Measurements from ENCODE around the gene ACSL3.
"Not testable (repeated sequence)": the region's sequence is repeated elsewhere in the genome, so short reads cannot be mapped to it uniquely, and the experiment has no call there.

The ACSL3 gene

DNA sequence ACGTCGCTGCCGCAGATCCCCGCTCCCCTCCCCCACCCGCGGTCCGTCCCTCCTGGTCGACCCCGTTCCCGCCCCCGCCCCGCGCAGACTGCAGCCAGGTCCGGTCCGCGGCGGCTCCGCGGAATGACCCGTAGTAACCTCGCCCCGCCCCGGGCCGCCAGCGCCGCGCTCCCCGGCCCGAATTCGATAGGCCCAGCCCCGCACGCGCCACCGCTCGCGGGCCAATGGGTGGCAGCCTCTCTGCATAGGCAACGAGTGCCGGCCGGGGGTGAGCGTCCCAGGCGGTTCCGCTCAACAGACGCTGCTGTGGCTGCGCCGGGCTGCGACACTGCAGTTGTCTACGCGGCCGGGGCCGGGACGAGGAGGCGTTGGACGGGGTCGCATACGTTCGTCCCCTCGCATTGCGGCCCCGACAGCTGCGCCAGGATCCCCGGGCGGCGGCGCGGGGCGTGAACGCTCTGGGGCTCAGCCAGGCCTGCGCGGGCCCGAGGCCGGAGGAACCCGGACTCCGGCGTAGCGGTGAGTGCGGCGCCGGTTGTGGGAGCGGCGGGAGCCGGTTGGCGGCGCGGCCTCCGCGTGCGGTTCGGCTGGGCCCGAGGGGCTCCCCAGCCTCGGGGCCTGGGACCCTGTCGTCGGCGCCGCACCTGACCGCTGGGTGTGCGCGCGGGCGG lies at the start of gene ACSL3:
ACSL3 (plus strand) TSS at position 297 of the 671 bp plus-strand sequence. CDS start 47,737 bp downstream, outside the sequence.
- peak; percentile 83 to 84 for DNase-seq (ENCODE audit: low read depth in 1 of 2, low spot score in 1 of 2)

DNA sequence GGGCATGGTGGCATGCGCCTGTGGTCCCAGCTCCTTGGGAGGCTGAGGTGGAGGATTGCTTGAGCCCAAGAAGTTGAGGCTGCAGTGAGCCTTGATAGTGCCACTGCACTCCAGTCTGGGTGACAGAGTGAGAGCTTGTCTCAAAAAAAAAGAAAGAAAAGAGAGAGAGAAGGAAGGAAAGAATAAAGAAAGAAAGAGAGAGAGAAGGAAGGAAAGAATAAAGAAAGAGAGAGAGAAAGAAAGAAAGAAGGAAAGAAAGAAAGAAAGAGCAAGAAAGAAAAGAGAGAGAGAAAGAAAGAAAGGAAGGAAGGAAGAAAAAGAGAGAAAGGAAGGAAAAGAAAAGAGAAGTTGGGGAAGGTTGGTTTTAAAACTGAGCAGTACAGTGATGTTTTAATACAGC lies 49.0 kb upstream of the ACSL3 start:
- DNase-seq (ENCODE audit: low read depth in 1 of 2, low spot score in 1 of 2) = no peak

DNA sequence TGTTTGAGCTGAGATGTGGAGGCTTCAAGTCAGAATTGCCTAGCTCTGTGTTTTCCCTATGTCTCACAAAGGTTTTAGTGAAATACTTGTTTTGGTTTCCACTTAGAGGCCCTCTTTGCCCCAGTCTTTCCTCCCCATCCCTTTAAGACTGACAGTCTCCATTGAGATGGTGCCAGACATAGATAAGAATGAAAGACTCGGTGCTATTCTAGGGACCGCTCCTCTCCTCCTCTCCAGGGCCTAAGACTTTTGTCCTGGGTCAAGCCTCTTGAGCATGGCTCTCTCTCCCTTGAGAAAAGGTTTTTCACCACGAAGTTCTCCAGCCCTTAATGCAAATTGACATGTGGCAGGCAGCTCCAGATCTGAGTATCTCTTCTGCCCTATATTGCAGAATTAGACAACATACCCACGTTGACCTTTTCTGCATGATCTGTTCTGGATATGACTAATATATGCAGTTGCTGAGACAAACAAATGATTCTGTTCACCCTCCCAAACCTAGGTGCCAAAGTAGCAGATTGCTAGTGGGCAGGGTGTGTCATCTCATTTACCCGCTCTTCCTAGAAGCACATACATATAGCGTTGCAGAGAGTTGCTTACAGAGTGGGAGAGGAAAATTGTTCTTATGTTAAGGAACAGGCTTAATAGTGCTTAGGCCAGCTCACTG lies 47.5 kb upstream of the ACSL3 start:
- DNase-seq (ENCODE audit: low read depth in 1 of 2, low spot score in 1 of 2) = no peak

DNA sequence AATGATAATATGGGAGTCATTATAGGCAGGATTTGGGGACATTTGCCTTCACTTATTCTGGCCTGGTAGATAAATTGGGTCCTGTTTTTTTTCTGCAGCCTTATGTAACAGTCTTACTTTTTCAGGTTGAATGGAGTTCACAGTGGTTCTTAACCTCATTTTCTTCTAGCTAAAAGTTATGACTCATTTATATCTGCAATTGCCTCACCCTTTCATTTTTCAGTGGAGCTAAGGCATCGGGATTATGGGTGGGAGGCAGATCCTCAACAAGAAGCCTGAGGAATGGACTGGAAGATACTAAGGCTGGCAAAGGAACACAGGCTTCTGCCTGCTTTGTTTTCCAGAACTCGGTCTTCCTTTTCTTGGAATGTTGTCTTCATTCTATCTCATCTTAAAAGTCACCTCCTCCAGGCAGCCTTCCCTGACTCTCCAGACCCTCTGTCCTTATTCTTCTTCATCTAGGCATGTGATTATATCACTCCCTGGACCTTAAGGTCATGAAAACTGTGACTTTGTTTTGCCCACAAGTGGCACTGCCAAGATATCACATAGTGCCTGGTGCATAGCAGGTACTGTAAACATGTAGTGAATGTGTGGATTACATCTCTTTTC lies 41.0 kb upstream of the ACSL3 start:
- DNase-seq (ENCODE audit: low read depth in 1 of 2, low spot score in 1 of 2) = no peak

DNA sequence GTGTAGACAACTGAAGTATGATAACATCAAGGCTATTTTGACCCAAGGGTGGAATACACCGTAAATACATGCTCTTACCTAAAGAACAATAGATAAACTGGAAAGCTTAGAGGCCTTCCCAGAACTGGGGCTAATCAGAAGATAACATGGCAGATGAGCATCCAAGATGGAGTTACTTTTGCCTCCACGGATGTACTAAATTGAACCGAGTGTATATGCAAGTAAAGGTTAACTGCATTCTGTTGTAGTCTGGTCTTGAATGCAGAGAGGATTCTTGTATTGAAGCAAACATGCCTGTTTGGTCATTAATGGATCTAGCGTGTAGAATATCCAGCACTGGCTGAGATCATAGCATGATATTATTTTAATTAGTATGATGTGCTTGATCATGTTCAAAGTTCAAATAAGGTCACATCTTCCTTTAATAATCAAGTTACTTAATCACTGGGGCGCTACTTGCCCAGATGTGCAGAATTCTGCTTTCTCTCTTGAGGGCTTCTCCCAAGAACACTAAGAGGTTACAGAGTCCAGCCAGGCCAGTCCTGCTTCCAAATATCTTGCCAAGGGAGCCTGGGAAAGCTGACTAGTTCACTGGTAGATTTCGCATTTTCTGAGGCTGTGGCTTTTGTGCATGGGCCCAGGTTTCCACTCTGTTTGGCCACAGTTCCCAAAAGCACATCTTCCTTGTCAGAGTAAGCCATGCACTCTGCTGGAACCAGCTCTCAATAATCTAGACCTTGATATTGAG lies 37.5 kb upstream of the ACSL3 start:
- no peak for DNase-seq (ENCODE audit: low read depth in 1 of 2, low spot score in 1 of 2)

- no peak for DNase-seq (ENCODE audit: low read depth in 1 of 2, low spot score in 1 of 2)
These were observed 35.8 kb upstream of the ACSL3 start for GRCh38 chr2:222825031-222825430.

DNA sequence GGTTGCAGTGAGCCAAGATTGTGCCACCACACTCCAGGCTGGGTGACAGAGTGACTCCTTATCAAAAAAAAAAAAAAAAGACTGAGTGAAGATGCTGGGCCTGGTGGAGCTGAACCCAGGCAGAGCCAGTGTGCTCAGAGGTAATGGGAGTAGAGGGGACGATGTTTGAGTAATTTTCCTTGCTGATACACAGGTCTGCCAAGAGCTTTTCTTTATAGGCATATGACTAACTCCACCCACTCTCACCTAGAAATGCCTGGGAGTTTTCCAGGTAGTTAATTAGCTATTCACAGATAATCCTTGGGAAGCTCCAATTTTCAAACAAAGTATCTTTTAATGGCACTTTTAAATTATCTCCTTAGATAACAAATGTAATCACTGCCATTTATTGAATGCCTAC lies 33.4 kb upstream of the ACSL3 start:
- DNase-seq (ENCODE audit: low read depth in 1 of 2, low spot score in 1 of 2) = no peak

DNA sequence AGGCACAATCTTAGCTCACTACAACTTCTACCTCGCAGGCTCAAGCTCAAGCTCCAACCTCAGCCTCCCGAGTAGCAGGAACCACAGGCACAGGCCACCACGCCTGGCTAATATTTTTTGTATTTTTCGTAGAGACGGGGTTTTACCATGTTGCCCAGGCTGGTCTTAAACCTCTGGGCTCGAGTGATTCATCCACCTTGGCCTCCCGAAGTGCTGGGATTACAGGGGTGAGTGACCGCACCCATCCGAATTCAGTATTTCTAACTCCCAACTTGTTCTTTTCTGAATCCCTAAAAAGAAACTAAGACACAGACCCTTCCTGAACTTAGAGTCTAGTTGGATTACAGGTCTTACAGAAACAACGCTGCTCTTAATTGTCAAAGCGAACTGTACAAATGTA lies 32.3 kb upstream of the ACSL3 start:
- DNase-seq (ENCODE audit: low read depth in 1 of 2, low spot score in 1 of 2) = no peak

DNA sequence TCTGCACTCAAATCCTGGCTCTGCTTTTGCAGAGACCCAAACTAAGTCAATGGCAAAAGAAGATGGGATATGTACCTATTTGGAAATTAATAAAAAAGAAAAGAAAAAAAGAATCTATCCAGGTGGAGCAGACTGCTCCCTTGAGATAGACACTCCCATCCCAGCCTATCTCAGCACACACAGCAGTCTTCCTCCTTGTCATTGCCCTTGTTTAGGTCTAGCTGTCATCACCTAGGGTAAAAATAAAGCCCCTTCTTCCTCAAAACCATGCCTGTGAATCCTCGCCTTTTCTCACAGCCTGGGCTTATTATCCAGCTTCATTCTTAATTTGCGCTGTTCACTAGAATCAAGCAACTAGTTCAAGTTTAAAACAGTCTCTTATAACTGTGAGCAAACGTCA lies 30.7 kb upstream of the ACSL3 start:
- no peak for DNase-seq (ENCODE audit: low read depth in 1 of 2, low spot score in 1 of 2)

- no peak for DNase-seq (ENCODE audit: low read depth in 1 of 2, low spot score in 1 of 2)
These were observed 27.4 kb upstream of the ACSL3 start for GRCh38 chr2:222833410-222833809.

DNA sequence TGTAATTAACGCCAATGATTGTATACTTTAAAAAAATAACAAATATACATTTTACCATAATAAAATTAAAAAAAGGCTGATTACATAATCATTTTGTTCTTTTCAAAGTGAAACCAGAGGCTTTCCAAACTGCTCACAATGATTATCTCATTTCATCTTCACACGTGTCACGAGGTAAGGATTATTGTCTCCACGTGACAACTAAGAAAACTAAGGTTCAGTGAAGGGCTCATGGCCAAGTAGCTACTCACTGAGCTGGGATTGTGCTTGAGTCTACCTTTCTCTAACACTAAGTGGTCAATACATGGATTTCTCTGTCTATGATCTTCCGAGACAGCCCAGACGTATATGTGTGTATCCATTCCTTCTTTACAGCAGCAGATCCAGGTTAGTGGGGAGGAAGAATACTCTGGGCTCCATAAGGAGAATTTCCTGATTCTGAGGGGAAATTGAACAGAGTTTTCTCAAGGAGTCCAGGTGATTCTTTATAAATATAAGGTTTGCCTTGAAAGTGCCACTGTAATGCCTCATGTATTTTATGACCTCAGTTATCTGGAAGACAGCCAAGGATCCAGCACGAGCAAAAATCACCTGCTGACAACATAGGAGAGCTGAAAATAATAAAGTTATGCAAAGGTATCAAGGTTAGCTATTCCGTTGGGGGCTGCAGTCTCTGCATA lies 25.6 kb upstream of the ACSL3 start:
- DNase-seq (ENCODE audit: low read depth in 1 of 2, low spot score in 1 of 2) = no peak

GRCh38 chr2:222835823-222836151 lies 25.0 kb upstream of the ACSL3 start:
- DNase-seq (ENCODE audit: low read depth in 1 of 2, low spot score in 1 of 2) = no peak

DNA sequence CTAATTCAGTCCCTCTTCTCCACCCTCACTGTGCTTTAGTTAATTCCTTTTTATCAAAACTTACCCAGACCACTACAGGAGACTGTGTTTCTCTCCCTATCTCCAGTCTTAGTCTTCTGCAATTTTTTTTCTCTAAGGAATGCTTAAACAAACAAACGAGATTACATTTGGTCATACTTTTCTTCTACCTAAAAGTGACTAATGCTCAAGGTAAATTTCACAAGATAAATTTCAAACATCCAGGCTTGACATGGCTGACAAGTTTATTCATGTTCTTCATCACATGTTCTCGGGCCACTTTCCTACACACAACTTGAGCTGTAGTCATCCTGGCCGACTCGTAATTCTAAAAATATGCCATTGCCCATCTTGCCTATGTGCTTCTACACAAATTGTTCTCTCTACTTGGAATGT lies 23.2 kb upstream of the ACSL3 start:
- DNase-seq (ENCODE audit: low read depth in 1 of 2, low spot score in 1 of 2) = no peak

GRCh38 chr2:222840060-222840802 lies 20.6 kb upstream of the ACSL3 start:
- DNase-seq (ENCODE audit: low read depth in 1 of 2, low spot score in 1 of 2) = no peak

GRCh38 chr2:222842491-222843174 lies 18.2 kb upstream of the ACSL3 start:
- no peak for DNase-seq (ENCODE audit: low read depth in 1 of 2, low spot score in 1 of 2)

DNA sequence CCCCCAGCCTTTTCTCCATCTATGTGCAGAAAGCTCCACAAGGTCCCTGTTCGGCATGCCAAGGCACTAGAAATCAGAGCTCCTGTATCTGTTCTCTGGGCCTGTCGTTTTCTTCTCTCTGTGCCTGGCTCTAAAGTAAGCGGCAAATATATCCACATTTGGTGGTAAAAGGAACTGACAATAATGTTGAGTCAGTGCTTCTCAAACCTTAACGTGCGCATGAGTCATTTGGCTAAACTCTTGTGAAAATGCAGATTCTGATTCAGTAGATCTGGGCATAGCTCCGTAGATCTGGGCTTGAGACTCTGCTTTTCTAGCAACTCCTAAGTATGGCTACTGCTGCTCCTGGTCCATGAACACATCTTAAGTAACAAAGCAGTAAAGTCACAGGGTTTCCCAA lies 16.5 kb upstream of the ACSL3 start:
- DNase-seq (ENCODE audit: low read depth in 1 of 2, low spot score in 1 of 2) = no peak

GRCh38 chr2:222845314-222845713 lies 15.5 kb upstream of the ACSL3 start:
- not testable (repeated sequence) for DNase-seq (ENCODE audit: low read depth in 1 of 2, low spot score in 1 of 2)

DNA sequence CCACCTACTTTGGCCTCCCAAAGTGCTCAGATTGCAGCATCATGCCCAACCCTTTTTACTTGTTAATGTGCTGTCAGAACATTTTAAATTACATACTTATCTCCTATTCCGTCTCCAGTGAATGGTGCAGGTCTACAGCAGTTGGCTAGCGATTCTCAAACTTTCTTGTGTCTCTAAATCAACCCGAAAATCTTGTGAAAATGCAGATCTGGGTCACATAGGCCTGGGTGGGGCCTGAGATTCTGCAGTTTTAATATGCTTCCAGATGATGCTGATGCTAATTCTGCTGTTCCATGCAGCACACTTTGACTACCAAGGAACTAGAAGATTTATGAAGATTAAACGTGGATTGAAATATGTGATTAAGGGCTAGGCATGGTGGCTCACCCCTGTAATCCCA lies 14.8 kb upstream of the ACSL3 start:
- DNase-seq (ENCODE audit: low read depth in 1 of 2, low spot score in 1 of 2) = no peak

GRCh38 chr2:222848031-222848430 lies 12.8 kb upstream of the ACSL3 start:
- not testable (repeated sequence) for DNase-seq (ENCODE audit: low read depth in 1 of 2, low spot score in 1 of 2)

DNA sequence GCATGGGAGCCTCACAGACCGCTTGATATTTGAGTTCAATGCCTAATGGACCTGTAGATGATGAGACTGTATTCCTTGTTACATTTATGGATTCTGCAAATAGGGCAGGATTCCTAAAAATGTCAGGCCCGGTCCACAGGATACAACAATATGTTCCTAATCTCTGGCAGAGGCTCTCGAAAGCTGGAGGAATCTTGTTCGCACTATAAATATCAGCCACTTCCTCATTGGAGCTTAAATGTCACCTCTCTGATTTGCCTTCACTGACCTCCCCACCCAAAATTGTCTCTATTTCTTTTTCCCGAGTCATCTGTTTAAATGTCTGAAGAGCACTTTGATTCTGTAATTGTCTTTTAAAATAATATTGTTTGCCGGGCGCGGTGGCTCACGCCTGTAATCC lies 12.0 kb upstream of the ACSL3 start:
- no peak for DNase-seq (ENCODE audit: low read depth in 1 of 2, low spot score in 1 of 2)

All from activated T-helper 1 cell treated with anti-CD3 and anti-CD28 coated beads, Interleukin-2, amount 50 U/mL, for 16 hours (primary cell).